BJ (cell line): ENCODE measurements around the gene UBE2D2. TPM values are rescaled to one million over a fixed set of nuclear protein-coding genes. Genes with fewer than 3 reads are reported as not detected.
A peak's percentile ranks its signal among the peaks of the same experiment; 100 is the strongest.

Source experiments
- CTCF ChIA-PET: fragments of 350-600 bp; formaldehyde crosslinking; extraction: SDS; loops from one replicate; lab custom pipeline; 2021; ENCODE audit warnings: antibody characterized with exemption, inconsistent platforms; lab: Yijun Ruan, JAX
- POLR2A ChIA-PET: fragments of 300-600 bp; sonication (Branson Sonifier 250); formaldehyde crosslinking; extraction: SDS; loops from one replicate; lab custom pipeline; 2021; ENCODE audit warnings: antibody characterized with exemption; lab: Charles Lee
- DNase-seq: peaks from one replicate; pipeline ENCODE4 v3.0.0-alpha.2; 2011; ENCODE audit warnings: low read depth
- H3K27me3 ChIP-seq: 2 replicates; pipeline ENCODE4 v1.6.0; 2011; ENCODE audit warnings: low read length; ENCODE audit not compliant: control insufficient read depth, insufficient read depth
- H3K36me3 ChIP-seq: 2 replicates; pipeline ENCODE4 v1.5.1; 2011; ENCODE audit warnings: low read length; ENCODE audit not compliant: control insufficient read depth, insufficient read depth
- H3K4me3 ChIP-seq: 2 replicates; pipeline ENCODE4 v1.5.1; 2011; ENCODE audit warnings: low read depth, mild to moderate bottlenecking, control low read depth, low read length
- CTCF ChIP-seq: IDR thresholded peaks from 2 replicates; pipeline ENCODE4 v1.5.1; 2011; ENCODE audit warnings: low read depth, mild to moderate bottlenecking, control low read depth, inconsistent platforms, low read length, moderate library complexity; ENCODE audit not compliant: insufficient read depth
- polyA plus RNA-seq: library from polyadenylated mRNA; depleted of rRNA; stranded (reverse); fragments of >200 nt; gene quantifications from 2 replicates; pipeline ENCODE4 v1.2.3, GENCODE V29; 2011

The UBE2D2 gene
- polyA plus RNA-seq, 1 experiment = 18.2 TPM

- peak; percentile 52 for DNase-seq
- no peak for TF ChIP-seq CTCF
- ChIA-PET CTCF (interaction anchor here (1.1 to 8.9 kb wide), 6 partner anchors 9 to 135 kb away, joined by 3 to 137 read pairs (median 22); no protein-coding TSS in a partner anchor), POLR2A (interaction anchor here (0.6 to 1.6 kb wide), 2 partner anchors 14 to 310 kb away, joined by 5 to 15 read pairs; no protein-coding TSS in a partner anchor)
- Histone ChIP-seq H3K4me3 (peak overlapping the region; percentile 24), H3K27me3 (no peaks in the 10 kb centered on the region), H3K36me3 (no peaks in the 10 kb centered on the region)
These were observed 91.0 kb downstream of the UBE2D2 start for GRCh38 chr5:139651853-139652787.

- H3K27me3 ChIP-seq = no peaks in the 10 kb centered on the region
- no peak for TF ChIP-seq CTCF
- H3K4me3 ChIP-seq = 0 out of 2 replicates have a peak overlapping the region, but pooled peaks have one; percentile 5
- no peak for DNase-seq
- H3K36me3 ChIP-seq = no peaks in the 10 kb centered on the region
- CTCF ChIA-PET = interaction anchor here (1.1 to 8.9 kb wide), 4 partner anchors 17 to 114 kb away, joined by 3 to 137 read pairs (median 44); no protein-coding TSS in a partner anchor
- POLR2A ChIA-PET = no interaction called here
These were observed 91.7 kb downstream of the UBE2D2 start for GRCh38 chr5:139652788-139653241.

DNA sequence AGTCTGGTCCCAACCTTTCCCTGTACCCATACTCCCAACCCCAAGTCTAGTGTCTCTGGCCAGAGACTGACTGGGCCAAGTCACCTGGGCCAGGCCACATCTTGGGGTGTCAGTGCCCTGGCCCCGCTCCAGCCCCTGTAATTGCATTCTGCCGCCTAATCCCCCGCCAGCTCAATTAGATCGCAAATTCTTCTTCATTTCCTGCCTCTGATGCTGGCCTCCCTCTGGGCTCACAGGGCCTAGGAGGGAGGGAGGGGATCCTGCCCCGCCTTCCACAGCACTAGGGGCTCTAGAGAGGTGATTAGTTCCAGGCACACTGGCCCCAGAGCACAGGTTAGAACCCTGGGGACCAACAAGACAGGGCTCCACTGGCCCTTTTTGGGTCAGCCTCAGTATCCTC, 92.5 kb downstream of the UBE2D2 start:
- CTCF ChIA-PET = interaction anchor here (1.3 to 8.9 kb wide), 3 partner anchors 13 to 36 kb away, joined by 5 to 137 read pairs (median 37); no protein-coding TSS in a partner anchor
- Histone ChIP-seq H3K27me3 (no peaks in the 10 kb centered on the region), H3K36me3 (no peaks in the 10 kb centered on the region), H3K4me3 (no peak overlapping the region)
- DNase-seq = no peak
- POLR2A ChIA-PET = no interaction called here
- no peak for TF ChIP-seq CTCF

- Histone ChIP-seq H3K36me3 (no peaks in the 10 kb centered on the region), H3K4me3 (no peak overlapping the region), H3K27me3 (no peaks in the 10 kb centered on the region)
- CTCF ChIA-PET = interaction anchor here (1.3 to 8.9 kb wide), 6 partner anchors 9 to 111 kb away, joined by 3 to 137 read pairs (median 6); no protein-coding TSS in a partner anchor
- POLR2A ChIA-PET = interaction anchor here (0.5 to 0.9 kb wide), 2 partner anchors 19 to 154 kb away, joined by 3 to 18 read pairs; no protein-coding TSS in a partner anchor
- TF ChIP-seq CTCF = no peak
- no peak for DNase-seq
These were observed 93.3 kb downstream of the UBE2D2 start for GRCh38 chr5:139654464-139654863.
